Measurements from ENCODE around the gene UGCG.
"Not testable (repeated sequence)": the region's sequence is repeated elsewhere in the genome, so short reads cannot be mapped to it uniquely, and the experiment has no call there.

The UGCG gene

DNA sequence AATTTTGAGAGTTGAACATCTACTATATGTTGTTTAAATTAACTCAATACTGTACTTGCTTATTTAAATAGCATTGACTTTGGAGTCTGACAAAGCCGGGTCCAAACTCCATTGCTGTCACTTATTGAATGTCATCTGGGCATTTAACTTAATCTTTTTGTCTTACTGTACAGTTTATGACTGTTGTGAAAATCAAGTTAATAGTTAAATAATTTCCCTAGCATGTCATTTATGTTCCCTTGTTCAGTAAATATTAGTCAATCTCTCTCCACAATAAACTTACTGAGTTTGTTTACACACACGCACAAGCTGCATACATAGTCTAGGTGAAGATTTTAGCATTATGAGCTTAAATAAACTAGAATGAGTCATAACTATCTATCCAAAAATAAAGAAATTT, 6.3 kb upstream of the UGCG start:
- DNase-seq (ENCODE audit: low read depth in 2 of 3, low spot score in 1 of 3): no peak

DNA sequence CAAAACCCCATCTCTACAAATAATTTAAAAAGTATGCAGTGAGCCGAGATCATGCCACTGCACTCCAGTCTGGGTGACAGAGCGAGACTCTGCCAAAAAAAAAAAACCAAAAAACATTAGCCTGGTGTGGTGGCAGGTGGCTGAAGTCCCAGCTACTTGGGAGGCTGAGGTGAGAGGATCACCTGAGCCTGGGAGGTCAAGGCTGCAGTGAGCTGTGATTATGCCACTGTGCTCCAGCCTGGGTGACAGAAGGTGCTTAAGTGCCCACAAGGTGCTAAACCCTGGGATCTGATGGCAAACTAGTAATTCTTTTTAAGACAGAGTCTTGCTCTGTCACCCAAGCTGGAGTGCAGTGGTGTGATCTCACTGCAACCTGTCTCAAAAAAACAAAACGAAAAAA, 5.7 kb upstream of the UGCG start:
- not testable (repeated sequence) for DNase-seq (ENCODE audit: low read depth in 2 of 3, low spot score in 1 of 3)

DNA sequence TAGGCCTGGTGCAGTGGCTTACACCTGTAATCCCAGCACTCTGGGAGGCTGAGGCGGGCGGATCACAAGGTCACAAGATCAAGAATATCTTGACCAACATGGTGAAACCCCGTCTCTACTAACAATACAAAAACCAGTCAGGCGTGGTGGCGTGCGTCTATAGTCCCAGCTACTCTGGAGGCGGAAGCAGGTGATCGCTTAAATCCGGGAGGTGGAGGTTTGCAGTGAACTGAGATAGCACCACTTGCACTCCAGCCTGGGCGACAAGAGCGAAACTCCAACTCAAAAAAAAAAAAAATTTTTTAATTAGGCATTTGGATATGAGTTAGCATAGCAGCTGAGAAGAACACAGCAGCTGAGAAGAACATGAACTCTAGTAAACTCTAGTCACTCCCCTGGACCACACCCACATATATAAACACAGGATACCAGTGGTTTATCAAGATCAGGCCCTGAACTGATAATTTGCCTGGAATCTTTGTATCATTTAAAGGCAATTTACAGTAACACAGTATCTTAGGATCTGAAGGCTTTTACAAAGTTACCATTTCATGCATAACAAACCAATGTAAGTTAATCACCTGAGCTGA, 4.6 kb upstream of the UGCG start:
- DNase-seq (ENCODE audit: low read depth in 2 of 3, low spot score in 1 of 3): no peak

DNA sequence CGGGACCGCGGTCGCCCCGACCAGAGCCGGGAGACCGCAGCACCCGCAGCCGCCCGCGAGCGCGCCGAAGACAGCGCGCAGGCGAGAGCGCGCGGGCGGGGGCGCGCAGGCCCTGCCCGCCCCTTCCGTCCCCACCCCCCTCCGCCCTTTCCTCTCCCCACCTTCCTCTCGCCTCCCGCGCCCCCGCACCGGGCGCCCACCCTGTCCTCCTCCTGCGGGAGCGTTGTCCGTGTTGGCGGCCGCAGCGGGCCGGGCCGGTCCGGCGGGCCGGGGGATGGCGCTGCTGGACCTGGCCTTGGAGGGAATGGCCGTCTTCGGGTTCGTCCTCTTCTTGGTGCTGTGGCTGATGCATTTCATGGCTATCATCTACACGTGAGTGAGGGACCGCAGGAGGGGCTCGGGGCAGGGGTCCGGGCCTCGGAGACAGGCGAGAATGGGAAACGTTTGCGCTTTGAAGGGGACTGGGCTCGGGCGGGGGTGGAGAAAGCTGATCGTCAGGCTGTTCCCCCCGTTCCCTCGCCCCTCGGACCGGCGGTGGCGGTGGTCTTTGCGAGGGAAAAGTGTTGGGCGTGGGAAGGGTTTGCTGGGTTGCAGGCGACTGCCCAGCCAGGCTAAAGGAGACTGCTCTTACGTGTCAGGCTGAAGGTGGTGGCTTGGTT, 457 bp downstream of the UGCG start:
- DNase-seq (ENCODE audit: low read depth in 2 of 3, low spot score in 1 of 3): peak in 2 of 3 donors; percentile 5 to 18

DNA sequence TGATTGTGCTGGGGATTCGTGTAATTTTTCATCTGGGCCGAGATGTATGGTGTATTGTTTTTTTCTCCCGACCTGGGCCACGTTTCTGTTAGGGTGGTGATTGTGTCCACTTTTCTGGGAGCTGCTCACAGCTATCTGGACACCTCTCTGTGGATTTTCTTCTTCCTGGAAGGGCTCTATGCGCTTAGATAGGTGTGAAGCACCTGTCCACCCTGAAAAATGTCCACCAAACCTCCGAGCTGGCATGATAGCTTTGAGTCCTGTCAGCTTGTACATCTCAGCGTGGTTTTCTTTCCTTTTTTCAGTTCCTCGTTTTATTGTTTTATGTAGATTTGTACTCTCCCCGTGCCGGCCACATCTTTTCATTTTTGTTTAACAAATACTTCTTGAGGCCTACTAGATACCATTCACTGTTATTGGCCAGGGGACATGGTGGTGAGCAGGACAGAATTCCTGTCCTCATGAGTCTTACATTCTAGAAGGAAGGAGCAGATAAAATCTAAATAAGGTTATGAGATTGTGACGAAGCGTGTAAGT, 1.1 kb downstream of the UGCG start:
- DNase-seq (ENCODE audit: low read depth in 2 of 3, low spot score in 1 of 3): no peak

GRCh38 chr9:111898331-111899096, 1.9 kb downstream of the UGCG start:
- no peak for DNase-seq (ENCODE audit: low read depth in 2 of 3, low spot score in 1 of 3)

DNA sequence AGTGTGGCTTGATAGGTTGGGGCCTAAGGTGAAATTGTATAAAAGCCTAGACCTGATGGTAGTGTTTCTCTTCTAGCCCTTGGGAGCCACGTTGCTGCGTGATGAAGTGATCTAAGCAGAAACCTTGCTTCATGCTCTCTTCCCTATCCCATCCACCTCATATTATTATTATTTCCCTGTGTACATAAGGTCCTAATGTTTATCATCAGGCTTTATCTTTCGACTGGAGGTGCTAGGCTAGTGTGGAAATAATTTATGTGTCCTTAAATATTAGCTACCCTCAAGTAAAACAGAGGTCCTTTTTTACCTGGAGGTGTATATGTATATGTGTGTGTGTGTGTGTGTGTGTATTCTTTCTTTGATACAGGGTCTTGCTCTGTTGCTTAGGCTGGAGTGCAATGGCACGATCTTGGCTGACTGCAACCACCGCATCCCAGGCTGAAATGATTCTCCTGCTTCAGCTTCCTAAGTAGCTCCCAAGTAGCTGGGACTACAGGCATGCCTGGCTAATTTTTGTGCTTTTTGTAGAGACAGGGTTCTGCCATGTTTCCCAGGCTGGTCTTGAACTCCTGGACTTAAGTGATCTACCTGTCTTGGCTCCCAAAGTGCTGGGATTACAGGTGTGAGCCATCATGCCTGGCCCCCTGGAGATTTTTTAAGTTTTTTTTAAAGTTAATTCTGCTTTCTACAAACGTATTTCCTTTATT, 3.7 kb downstream of the UGCG start:
- DNase-seq (ENCODE audit: low read depth in 2 of 3, low spot score in 1 of 3): no peak

GRCh38 chr9:111900858-111901612, 4.4 kb downstream of the UGCG start:
- DNase-seq (ENCODE audit: low read depth in 2 of 3, low spot score in 1 of 3): no peak

DNA sequence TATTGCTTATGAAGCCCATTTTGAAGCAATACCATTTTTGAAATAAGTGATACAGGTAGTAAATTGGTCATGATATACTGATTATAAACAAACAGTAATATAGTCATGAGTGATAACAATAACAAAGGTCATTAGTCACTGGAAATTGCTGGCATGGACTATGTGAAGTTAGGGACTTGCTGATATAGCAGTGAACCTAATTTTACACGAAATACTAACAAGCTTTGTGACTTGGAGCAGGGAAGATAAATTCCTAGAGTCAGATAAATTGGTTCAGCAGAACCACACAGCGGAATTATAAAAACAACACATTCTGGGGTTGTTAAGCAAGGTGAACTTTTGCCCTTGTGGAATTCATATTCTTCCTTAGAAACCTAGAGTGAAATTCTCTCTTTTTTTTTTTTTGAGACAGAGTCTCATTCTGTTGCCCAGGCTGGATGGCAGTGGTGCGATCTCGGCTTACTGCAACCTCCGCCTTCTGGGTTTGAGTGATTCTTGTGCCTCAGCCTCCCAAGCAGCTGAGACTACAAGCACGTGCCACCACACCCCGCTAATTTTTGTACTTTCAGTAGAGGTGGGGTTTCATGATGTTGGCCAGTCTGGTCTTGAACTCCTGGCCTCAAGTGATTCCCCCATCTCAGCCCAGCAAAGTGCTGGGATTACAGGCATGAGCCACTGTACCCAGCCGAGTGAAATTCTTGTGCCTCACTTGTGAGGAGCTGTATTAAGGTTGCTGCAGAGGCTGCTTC, 6.0 kb downstream of the UGCG start:
- DNase-seq (ENCODE audit: low read depth in 2 of 3, low spot score in 1 of 3): no peak

- not testable (repeated sequence) for DNase-seq (ENCODE audit: low read depth in 2 of 3, low spot score in 1 of 3)
These were observed 6.9 kb downstream of the UGCG start for GRCh38 chr9:111903535-111903934.

DNA sequence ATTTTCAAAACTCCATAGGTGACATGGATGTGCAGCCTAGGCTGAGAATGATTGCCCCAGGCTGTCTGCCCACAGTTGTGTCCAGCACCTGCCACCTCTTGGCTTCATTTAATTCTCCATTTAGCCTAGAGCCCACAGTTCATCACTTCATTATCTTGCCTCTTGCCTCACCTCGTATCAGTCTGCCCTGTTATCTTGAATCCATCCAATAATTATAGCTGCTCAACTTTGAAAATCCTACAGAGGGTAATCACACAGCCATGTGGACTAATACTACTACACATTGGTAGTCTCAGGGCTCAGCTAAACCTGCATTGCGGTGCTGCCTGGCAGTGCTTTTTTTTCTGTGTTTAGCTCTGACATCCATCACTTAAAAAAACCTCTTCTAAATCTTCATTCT, 7.4 kb downstream of the UGCG start:
- no peak for DNase-seq (ENCODE audit: low read depth in 2 of 3, low spot score in 1 of 3)

DNA sequence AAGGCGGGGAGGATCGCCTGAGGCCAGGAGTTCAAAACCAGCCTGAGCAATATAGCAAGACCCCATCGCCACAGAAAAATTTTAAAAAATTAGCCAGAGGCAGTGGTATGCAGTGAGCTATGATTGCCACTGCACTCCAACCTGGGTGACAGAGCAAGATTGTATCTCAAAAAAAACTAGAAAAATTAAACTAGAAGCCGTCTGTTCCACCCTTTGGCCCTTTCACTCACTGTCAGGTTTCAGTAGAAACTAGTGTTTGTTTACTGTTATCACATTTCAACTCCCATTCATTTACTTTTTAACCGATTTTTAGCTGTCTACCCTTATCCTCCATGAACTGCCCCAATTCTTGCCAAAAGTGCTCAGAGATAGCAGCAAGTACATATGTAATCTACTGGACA, 8.3 kb downstream of the UGCG start:
- DNase-seq (ENCODE audit: low read depth in 2 of 3, low spot score in 1 of 3): no peak

GRCh38 chr9:111907147-111907546, 10.5 kb downstream of the UGCG start:
- DNase-seq (ENCODE audit: low read depth in 2 of 3, low spot score in 1 of 3): no peak

DNA sequence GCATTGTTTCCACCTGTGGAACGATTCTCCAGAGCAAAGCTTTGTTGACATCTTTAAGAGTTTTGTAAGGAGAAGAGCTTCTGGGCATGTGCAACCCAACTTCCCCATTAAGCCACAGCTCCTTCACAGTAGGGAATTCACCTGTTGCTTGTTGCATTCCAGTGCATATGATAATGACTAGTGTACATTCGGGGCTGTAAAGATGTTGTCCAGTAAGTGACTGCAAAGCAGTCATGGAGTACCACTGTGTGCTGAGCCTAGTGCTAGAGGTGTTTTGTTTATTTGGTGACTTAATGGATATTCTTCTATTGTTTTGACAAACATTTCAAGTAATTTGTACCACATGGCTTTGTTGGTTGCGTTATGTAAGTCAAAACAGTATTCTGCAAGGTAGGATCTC, 12.8 kb downstream of the UGCG start:
- no peak for DNase-seq (ENCODE audit: low read depth in 2 of 3, low spot score in 1 of 3)

GRCh38 chr9:111910428-111910827, 13.8 kb downstream of the UGCG start:
- DNase-seq (ENCODE audit: low read depth in 2 of 3, low spot score in 1 of 3): no peak

GRCh38 chr9:111913159-111913558, 16.5 kb downstream of the UGCG start:
- no peak for DNase-seq (ENCODE audit: low read depth in 2 of 3, low spot score in 1 of 3)

GRCh38 chr9:111914749-111915424, 18.3 kb downstream of the UGCG start:
- no peak for DNase-seq (ENCODE audit: low read depth in 2 of 3, low spot score in 1 of 3)

GRCh38 chr9:111915425-111915758, 18.8 kb downstream of the UGCG start:
- no peak for DNase-seq (ENCODE audit: low read depth in 2 of 3, low spot score in 1 of 3)

DNA sequence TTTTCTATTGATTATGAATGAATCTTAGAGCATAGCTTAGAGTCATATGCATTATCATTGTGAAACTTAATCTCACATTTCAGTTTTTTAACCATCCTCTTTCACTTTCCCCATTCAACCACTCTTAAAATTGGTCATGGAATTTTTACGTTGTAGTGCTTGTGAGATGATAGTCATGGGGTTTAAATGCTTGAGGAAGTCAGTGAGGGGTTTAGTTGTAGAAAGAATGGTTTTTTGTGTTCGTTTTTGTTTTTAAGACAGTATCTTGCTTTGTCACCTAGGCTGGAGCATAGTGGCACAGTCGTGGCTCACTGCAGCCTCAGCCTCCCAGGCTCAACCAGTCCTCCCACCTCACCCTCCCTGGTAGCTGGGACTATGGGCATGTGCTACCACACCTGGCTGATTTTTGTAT, 19.6 kb downstream of the UGCG start:
- no peak for DNase-seq (ENCODE audit: low read depth in 2 of 3, low spot score in 1 of 3)

GRCh38 chr9:111917201-111917600, 20.6 kb downstream of the UGCG start:
- DNase-seq (ENCODE audit: low read depth in 2 of 3, low spot score in 1 of 3): no peak
